Adrenal gland (tissue), 12 donors: ENCODE measurements around the gene FMNL2. TPM values are rescaled to one million over a fixed set of nuclear protein-coding genes. Genes with fewer than 3 reads are reported as not detected.
A peak's percentile ranks its signal among the peaks of the same experiment; 100 is the strongest.

ENCODE experiments used
- DNase-seq, 7 donors: peaks; one replicate each; pipeline ENCODE4 v3.0.0-alpha.2; 2019 to 2020
- H3K27ac ChIP-seq, 5 donors: fragments of 200-600 bp; sonication (generic) in 4 of 5; 1 replicate in 3 of 5; 2 replicates in 2 of 5; pipeline versions ENCODE4 v1.5.1 to v1.8.0; 2016 to 2020; ENCODE audit warnings: mild to moderate bottlenecking in 1 of 5
- H3K27me3 ChIP-seq: fragments of 200-600 bp; 2 replicates; pipeline ENCODE4 v1.8.0; 2021
- H3K36me3 ChIP-seq, 2 donors: fragments of 200-600 bp; replicated peaks in 1 of 2; 1 replicate in 1 of 2; 2 replicates in 1 of 2; pipeline versions ENCODE4 v1.5.1 to v1.8.0; 2018 to 2022
- H3K4me1 ChIP-seq, 2 donors: fragments of 200-600 bp; replicated peaks in 1 of 2; 1 replicate in 1 of 2; 2 replicates in 1 of 2; pipeline versions ENCODE4 v1.5.1 to v1.8.0; 2018 to 2021
- H3K4me3 ChIP-seq, 4 donors: fragments of 200-600 bp; sonication (generic) in 3 of 4; one replicate each; pipeline ENCODE4 v1.5.1; 2016 to 2018
- H3K9me3 ChIP-seq, 3 donors: fragments of 200-600 bp; sonication (generic) in 1 of 3; replicated peaks in 1 of 3; 1 replicate in 2 of 3; 2 replicates in 1 of 3; pipeline versions ENCODE4 v1.5.1 to v1.8.0; 2016 to 2021
- CTCF ChIP-seq, 6 experiments: fragments of 450-650 bp in 4 of 6; fragments of 200-600 bp in 2 of 6; sonication (generic) in 1 of 6; IDR thresholded peaks; 1 replicate in 5 of 6; 2 replicates in 1 of 6; pipeline versions ENCODE4 v1.5.1 to v1.8.0; 2016 to 2021; ENCODE audit warnings: antibody characterized with exemption in 6 of 6, mild to moderate bottlenecking in 2 of 6, moderate library complexity in 1 of 6
- POLR2A ChIP-seq, 2 donors: fragments of 450-650 bp; IDR thresholded peaks; one replicate each; pipeline ENCODE4 v1.6.1; 2017; ENCODE audit warnings: antibody characterized with exemption in 2 of 2, mild to moderate bottlenecking in 2 of 2, moderate library complexity in 1 of 2
- WGBS, 4 donors: extraction: QIAGEN DNeasy Blood & Tissue Kit in 2 of 4; methylation state at CpG; one replicate each; pipeline versions ENCODE4 v1.1.5 to v1.1.7; 2013 to 2017; 5-methylcytosine and 5-hydroxymethylcytosine counted together
- intact Hi-C, 2 donors: fragments of 100-400 bp; cut with DNase I; formaldehyde crosslinking; loops; one replicate each; pipeline versions ENCODE4 v1.14.1 to v1.15.0; 2022 to 2023
- polyA plus RNA-seq, 3 donors: library from polyadenylated mRNA; stranded (reverse); fragments of 200-250 nt in 2 of 3; fragments of 350-450 nt in 1 of 3; fragmentation: Illumina TruSeq in 1 of 3; extraction: RNeasy Lipid Tissue Mini Kit (QIAGEN cat#74804) in 1 of 3; gene quantifications; one replicate each; pipeline ENCODE4 v1.2.3, GENCODE V29; 2013 to 2014
- total RNA-seq, 9 donors: library from RNA; depleted of rRNA in 4 of 9; stranded (reverse); fragments of >200 nt in 4 of 9; fragments of 120-200 nt in 1 of 9; fragmentation: NEBNext Ultra II Directional in 1 of 9; extraction: Animal tissue kit (Norgen Biotek cat#: 25700) in 1 of 9; gene quantifications; one replicate each; pipeline versions ENCODE4 v1.1.0 to v1.2.4, GENCODE V29; 2013 to 2023
- donor health status: healthy with polysubstance abuse.
- donor health status: Bipolar disorder and iron deficiency.
- donor health status: DM: yes; HTN: yes; CAD: no.
- donor health status: DM: no; HTN: no; CAD: no.
- donor health status: DM: no; HTN: no; CAD: no.
- donor health status: DM: yes; HTN: yes; CAD: no.

The FMNL2 gene
- total and polyA plus RNA-seq, 12 donors, result 23.5 to 54.2 (median 36.7) TPM

DNA sequence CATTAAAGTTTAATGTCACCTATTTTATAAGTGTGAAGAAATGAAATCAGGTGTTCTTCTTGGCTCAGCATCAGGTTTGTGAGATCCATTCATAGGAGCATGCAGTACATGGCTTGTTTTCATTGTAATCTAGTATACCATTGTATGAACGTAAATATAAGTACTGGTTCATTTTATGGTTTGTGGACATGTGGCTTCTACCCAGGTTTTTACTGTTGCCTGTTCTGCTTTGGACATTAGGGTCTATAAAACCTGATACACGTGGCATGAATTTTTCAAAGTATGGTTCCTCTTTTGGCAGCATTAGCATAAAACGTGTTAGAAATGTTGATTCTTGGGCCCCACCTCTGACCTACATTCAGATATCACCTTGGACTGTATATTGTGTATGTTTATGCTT lies 206.7 kb downstream of the FMNL2 start:
- Histone ChIP-seq H3K27ac (no peak overlapping the region), H3K27me3 (no peaks in the 10 kb centered on the region), H3K36me3 (no peaks in the 10 kb centered on the region), H3K4me3 (no peak overlapping the region), H3K4me1 (peaks cover 12 to 28% of the 10 kb centered on the region in 2 donors), H3K9me3 (no peaks in the 10 kb centered on the region)
- WGBS, 4 donors, result 85 to 90% (median 87%) methylated on average over 3 of the region's 3 CpGs
- intact Hi-C loops, result no loop called here
- no peak for TF ChIP-seq POLR2A (IDR thresholded peaks at IDR 0.05)
- TF ChIP-seq CTCF (IDR thresholded peaks at IDR 0.05), result no peak
- DNase-seq, result no peak

DNA sequence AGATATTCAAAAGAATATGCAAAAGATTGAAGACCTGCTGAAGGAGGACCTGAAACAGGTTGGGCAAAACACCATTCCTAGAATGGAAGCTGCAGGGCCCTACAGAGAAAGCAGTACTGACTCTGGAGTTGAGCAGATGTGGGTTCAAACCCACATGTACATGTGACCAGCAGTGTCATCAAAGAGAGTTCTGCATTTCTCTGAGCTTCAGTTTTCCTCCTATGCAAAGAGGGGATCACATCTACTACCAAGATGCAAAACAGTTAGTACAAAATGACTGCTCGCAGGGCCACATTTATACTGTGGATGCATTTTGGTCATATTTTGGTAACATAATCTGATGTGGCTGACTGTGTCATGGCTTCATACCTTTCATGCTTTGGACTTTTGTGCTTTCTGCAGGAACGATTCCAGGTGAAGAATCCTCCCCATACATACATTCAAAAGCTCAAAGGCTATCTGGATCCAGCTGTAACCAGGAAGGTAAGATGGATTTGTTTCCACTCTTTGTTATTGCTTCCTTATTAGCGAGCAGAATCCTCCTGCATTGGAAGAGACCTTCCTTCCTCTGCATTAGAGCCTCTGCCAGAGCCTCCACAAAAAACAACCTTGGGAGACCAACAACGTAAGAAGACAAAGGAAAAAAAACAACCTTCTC lies 207.5 kb downstream of the FMNL2 start:
- Histone ChIP-seq H3K36me3 (no peaks in the 10 kb centered on the region), H3K4me1 (peaks cover 12 to 28% of the 10 kb centered on the region in 2 donors), H3K4me3 (no peak overlapping the region), H3K9me3 (no peaks in the 10 kb centered on the region), H3K27ac (peak overlapping the region; percentile 64 to 89 (median 82)), H3K27me3 (no peaks in the 10 kb centered on the region)
- DNase-seq, result no peak
- TF ChIP-seq CTCF (IDR thresholded peaks at IDR 0.05), result no peak
- no peak for TF ChIP-seq POLR2A (IDR thresholded peaks at IDR 0.05)
- 60 to 70% (median 63%) methylated on average over 4 of the region's 4 CpGs for WGBS, 4 donors
- intact Hi-C loops, result no loop called here

DNA sequence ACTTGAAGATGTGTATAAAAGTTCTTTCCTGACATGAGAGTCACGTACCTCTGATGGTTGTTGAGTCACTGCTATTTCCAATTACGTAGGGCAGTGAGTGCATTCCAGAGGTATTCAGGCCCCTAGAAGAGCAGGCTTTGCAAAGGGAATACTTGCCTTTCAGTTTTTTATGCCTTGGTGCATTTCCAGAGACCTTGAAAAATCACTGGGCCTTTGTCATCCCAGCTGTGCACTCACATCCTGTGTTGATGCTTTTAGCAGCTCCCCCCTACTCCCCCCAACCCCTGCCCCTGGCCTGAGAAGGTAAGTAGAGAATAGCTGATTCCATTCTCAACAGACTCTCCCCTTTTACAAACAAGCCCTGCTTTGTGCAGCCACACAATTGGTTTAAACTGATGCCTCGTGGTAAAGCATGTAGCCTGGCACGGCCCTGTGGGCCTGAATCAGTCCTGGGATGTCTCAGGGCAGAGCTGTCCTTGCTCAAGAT lies 208.1 kb downstream of the FMNL2 start:
- 11 to 28% (median 17%) methylated on average over 4 of the region's 4 CpGs for WGBS, 4 donors
- intact Hi-C loops, result no loop called here

DNA sequence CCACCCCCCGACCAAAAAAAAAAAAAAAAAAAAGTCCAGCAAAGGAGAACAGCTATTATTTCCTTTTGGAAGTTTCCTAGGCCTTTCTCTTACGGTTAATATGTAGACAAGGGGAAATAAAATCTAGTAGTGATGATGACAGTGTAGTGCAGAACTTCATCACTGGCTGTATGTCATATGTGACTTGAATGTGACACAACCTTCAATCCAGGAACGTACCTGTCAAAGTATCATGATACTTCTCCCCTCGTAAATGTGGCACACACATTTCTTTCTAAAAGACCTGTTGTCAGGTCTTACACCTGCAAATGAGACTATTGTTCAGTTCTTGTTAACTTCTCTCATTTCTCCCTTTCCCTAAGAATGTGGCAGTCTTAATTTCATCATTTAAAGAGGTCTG lies 208.7 kb downstream of the FMNL2 start:
- intact Hi-C loops, result no loop called here
- no peak for DNase-seq
- H3K4me1 ChIP-seq, result peaks cover 12 to 28% of the 10 kb centered on the region in 2 donors
- WGBS, 4 donors, result 70 to 78% (median 76%) methylated on average over 4 of the region's 4 CpGs
- H3K36me3 ChIP-seq, result no peaks in the 10 kb centered on the region
- TF ChIP-seq POLR2A (IDR thresholded peaks at IDR 0.05), result no peak
- no peak for TF ChIP-seq CTCF (IDR thresholded peaks at IDR 0.05)
- H3K4me3 ChIP-seq, result no peak overlapping the region
- peak overlapping the region in 4 of 5 donors; percentile 54 to 89 (median 71) for H3K27ac ChIP-seq
- no peaks in the 10 kb centered on the region for H3K9me3 ChIP-seq
- no peaks in the 10 kb centered on the region for H3K27me3 ChIP-seq

More for the DNA sequence above, 208.1 kb downstream of the FMNL2 start:
- no peaks in the 10 kb centered on the region for H3K36me3 ChIP-seq
- no peaks in the 10 kb centered on the region for H3K27me3 ChIP-seq
- H3K4me1 ChIP-seq, result peaks cover 12 to 28% of the 10 kb centered on the region in 2 donors
- TF ChIP-seq CTCF (IDR thresholded peaks at IDR 0.05), result no peak
- peak in 1 of 2 donors; percentile 52 for TF ChIP-seq POLR2A (IDR thresholded peaks at IDR 0.05)
- peak overlapping the region; percentile 64 to 89 (median 82) for H3K27ac ChIP-seq
- H3K9me3 ChIP-seq, result no peaks in the 10 kb centered on the region
- peak; percentile 60 to 79 (median 70) for DNase-seq
- H3K4me3 ChIP-seq, result no peak overlapping the region
